ENCODE measurements around the gene ZMYND8.
"Not testable (repeated sequence)": the region's sequence is repeated elsewhere in the genome, so short reads cannot be mapped to it uniquely, and the experiment has no call there.

Gene ZMYND8

GRCh38 chr20:47181056-47181862 is 175.2 kb downstream of the ZMYND8 start:
- Histone ChIP-seq H2AFZ (ENCODE audit: low read length) (peak overlapping the region; percentile 50), H3F3A (ENCODE audit: insufficient read depth, low read length) (no peaks in the 10 kb centered on the region), H3K36me3 (replicated peaks; ENCODE audit: insufficient read depth, low read length) (no peaks in the 10 kb centered on the region), H4K20me1 (ENCODE audit: insufficient read depth, low read length) (no peaks in the 10 kb centered on the region), H3K4me2 (ENCODE audit: low read depth, low read length) (no peak overlapping the region), H3K79me2 (ENCODE audit: low read length) (no peaks in the 10 kb centered on the region), H3K27ac (ENCODE audit: low read length) (no peak overlapping the region), H3K4me3 (ENCODE audit: low read length) (no peak overlapping the region), H3K9me3 (replicated peaks; ENCODE audit: insufficient read depth, low read length) (no peaks in the 10 kb centered on the region), H3K9me2 (replicated peaks; ENCODE audit: insufficient read depth, low read length) (no peaks in the 10 kb centered on the region), H3K9ac (ENCODE audit: low read length) (no peak overlapping the region), H3K4me1 (ENCODE audit: low read length) (no peaks in the 10 kb centered on the region), H3K27me3 (replicated peaks; ENCODE audit: insufficient read depth, low read length) (no peaks in the 10 kb centered on the region)
- peak; percentile 52 for DNase-seq
- TF ChIP-seq EZH2 (optimal IDR thresholded peaks at IDR 0.05; ENCODE audit: low read depth, low read length), result no peak
- TF ChIP-seq CTCF (IDR thresholded peaks at IDR 0.05; ENCODE audit: low read length), result no peak
- no peak for TF ChIP-seq EZH2phosphoT487 (IDR thresholded peaks at IDR 0.05; ENCODE audit: low read length)

DNA sequence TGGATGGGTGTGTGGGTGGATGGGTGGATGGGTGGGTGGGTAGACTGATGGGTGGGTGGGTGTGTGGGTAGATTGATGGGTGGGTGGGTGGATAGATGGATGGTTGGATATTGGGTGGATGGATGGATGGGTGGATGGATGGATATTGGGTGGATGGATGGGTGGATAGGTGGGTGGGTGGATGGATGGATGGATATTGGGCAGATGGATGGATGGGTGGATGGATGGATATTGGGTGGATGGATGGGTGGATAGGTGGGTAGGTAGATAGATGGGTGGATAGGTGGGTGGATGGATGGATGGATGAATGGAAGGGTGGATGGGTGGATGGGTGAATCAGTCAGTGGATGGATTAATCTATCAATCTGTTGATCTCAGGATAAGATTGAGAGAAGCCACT is 177.2 kb downstream of the ZMYND8 start:
- H3K9ac ChIP-seq (ENCODE audit: low read length), result no peak overlapping the region
- no peak overlapping the region for H3K27ac ChIP-seq (ENCODE audit: low read length)
- no peaks in the 10 kb centered on the region for H3K9me2 ChIP-seq (replicated peaks; ENCODE audit: insufficient read depth, low read length)
- H3K9me3 ChIP-seq (replicated peaks; ENCODE audit: insufficient read depth, low read length), result no peaks in the 10 kb centered on the region
- H3F3A ChIP-seq (ENCODE audit: insufficient read depth, low read length), result no peaks in the 10 kb centered on the region
- DNase-seq, result no peak
- no peaks in the 10 kb centered on the region for H4K20me1 ChIP-seq (ENCODE audit: insufficient read depth, low read length)
- H3K27me3 ChIP-seq (replicated peaks; ENCODE audit: insufficient read depth, low read length), result no peaks in the 10 kb centered on the region
- H3K79me2 ChIP-seq (ENCODE audit: low read length), result no peaks in the 10 kb centered on the region
- H3K4me1 ChIP-seq (ENCODE audit: low read length), result no peaks in the 10 kb centered on the region
- no peak overlapping the region for H3K4me3 ChIP-seq (ENCODE audit: low read length)
- H2AFZ ChIP-seq (ENCODE audit: low read length), result no peak overlapping the region
- H3K36me3 ChIP-seq (replicated peaks; ENCODE audit: insufficient read depth, low read length), result no peaks in the 10 kb centered on the region
- H3K4me2 ChIP-seq (ENCODE audit: low read depth, low read length), result no peak overlapping the region
- no peak for TF ChIP-seq EZH2phosphoT487 (IDR thresholded peaks at IDR 0.05; ENCODE audit: low read length)
- no peak for TF ChIP-seq CTCF (IDR thresholded peaks at IDR 0.05; ENCODE audit: low read length)
- no peak for TF ChIP-seq EZH2 (optimal IDR thresholded peaks at IDR 0.05; ENCODE audit: low read depth, low read length)

GRCh38 chr20:47178851-47179250 is 177.6 kb downstream of the ZMYND8 start:
- H3K4me1 ChIP-seq (ENCODE audit: low read length), result no peaks in the 10 kb centered on the region
- H3K4me3 ChIP-seq (ENCODE audit: low read length), result no peak overlapping the region
- no peak for DNase-seq
- H3K9me3 ChIP-seq (replicated peaks; ENCODE audit: insufficient read depth, low read length), result no peaks in the 10 kb centered on the region
- no peak overlapping the region for H2AFZ ChIP-seq (ENCODE audit: low read length)
- H3K36me3 ChIP-seq (replicated peaks; ENCODE audit: insufficient read depth, low read length), result no peaks in the 10 kb centered on the region
- H3K27me3 ChIP-seq (replicated peaks; ENCODE audit: insufficient read depth, low read length), result no peaks in the 10 kb centered on the region
- no peaks in the 10 kb centered on the region for H3F3A ChIP-seq (ENCODE audit: insufficient read depth, low read length)
- no peak for TF ChIP-seq EZH2 (optimal IDR thresholded peaks at IDR 0.05; ENCODE audit: low read depth, low read length)
- H4K20me1 ChIP-seq (ENCODE audit: insufficient read depth, low read length), result no peaks in the 10 kb centered on the region
- no peaks in the 10 kb centered on the region for H3K9me2 ChIP-seq (replicated peaks; ENCODE audit: insufficient read depth, low read length)
- H3K9ac ChIP-seq (ENCODE audit: low read length), result no peak overlapping the region
- H3K27ac ChIP-seq (ENCODE audit: low read length), result no peak overlapping the region
- H3K79me2 ChIP-seq (ENCODE audit: low read length), result no peaks in the 10 kb centered on the region
- no peak overlapping the region for H3K4me2 ChIP-seq (ENCODE audit: low read depth, low read length)

DNA sequence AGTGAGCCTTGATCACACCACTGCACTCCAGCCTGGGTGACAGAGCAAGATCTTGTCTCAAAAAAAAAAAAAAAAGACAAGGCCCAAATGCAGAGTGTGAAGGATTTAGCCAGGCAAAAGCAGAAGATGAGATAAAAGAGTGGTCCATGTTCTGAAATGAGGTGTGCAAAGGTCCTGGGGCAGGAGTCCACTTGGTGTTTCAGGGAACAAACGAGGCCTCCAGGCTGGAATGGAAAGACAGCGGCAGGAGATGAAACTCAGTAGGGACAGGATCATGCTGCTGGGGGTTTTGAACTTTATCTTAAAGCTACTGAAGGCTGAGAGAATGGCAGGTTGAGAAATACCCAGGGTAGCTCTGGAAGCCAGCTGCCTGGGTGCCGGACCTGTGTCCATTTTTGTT is 178.2 kb downstream of the ZMYND8 start:
- no peak overlapping the region for H3K4me3 ChIP-seq (ENCODE audit: low read length)
- H3K27me3 ChIP-seq (replicated peaks; ENCODE audit: insufficient read depth, low read length), result no peaks in the 10 kb centered on the region
- no peaks in the 10 kb centered on the region for H3K4me1 ChIP-seq (ENCODE audit: low read length)
- H3K36me3 ChIP-seq (replicated peaks; ENCODE audit: insufficient read depth, low read length), result no peaks in the 10 kb centered on the region
- H3K79me2 ChIP-seq (ENCODE audit: low read length), result no peaks in the 10 kb centered on the region
- no peak overlapping the region for H2AFZ ChIP-seq (ENCODE audit: low read length)
- DNase-seq, result no peak
- no peaks in the 10 kb centered on the region for H3K9me3 ChIP-seq (replicated peaks; ENCODE audit: insufficient read depth, low read length)
- TF ChIP-seq CTCF (IDR thresholded peaks at IDR 0.05; ENCODE audit: low read length) (no peak), EZH2phosphoT487 (IDR thresholded peaks at IDR 0.05; ENCODE audit: low read length) (no peak), EZH2 (optimal IDR thresholded peaks at IDR 0.05; ENCODE audit: low read depth, low read length) (no peak)
- H3K4me2 ChIP-seq (ENCODE audit: low read depth, low read length), result no peak overlapping the region
- H4K20me1 ChIP-seq (ENCODE audit: insufficient read depth, low read length), result no peaks in the 10 kb centered on the region
- no peaks in the 10 kb centered on the region for H3F3A ChIP-seq (ENCODE audit: insufficient read depth, low read length)
- no peaks in the 10 kb centered on the region for H3K9me2 ChIP-seq (replicated peaks; ENCODE audit: insufficient read depth, low read length)
- no peak overlapping the region for H3K9ac ChIP-seq (ENCODE audit: low read length)
- no peak overlapping the region for H3K27ac ChIP-seq (ENCODE audit: low read length)

DNA sequence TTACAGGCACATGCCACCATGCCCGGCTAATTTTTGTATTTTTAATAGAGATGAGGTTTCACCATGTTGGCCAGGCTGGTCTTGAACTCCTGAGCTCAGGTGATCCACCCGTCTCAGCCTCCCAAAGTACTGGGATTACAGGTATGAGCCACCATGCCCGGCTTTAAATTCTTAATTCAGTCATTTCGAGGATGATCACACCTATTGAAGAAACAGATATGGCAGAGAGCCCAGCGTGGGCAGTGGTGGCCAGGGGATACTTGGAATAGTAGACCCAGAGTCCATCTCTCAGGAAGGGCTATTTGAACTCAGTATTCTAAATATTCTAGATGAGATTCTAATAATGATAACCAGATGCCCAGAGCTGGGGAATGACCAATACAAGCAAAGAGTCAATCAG is 180.3 kb downstream of the ZMYND8 start:
- H3K27me3 ChIP-seq (replicated peaks; ENCODE audit: insufficient read depth, low read length); H2AFZ ChIP-seq (ENCODE audit: low read length); H3K9me3 ChIP-seq (replicated peaks; ENCODE audit: insufficient read depth, low read length); H3K9me2 ChIP-seq (replicated peaks; ENCODE audit: insufficient read depth, low read length); H4K20me1 ChIP-seq (ENCODE audit: insufficient read depth, low read length); H3K4me2 ChIP-seq (ENCODE audit: low read depth, low read length); H3K4me1 ChIP-seq (ENCODE audit: low read length); H3F3A ChIP-seq (ENCODE audit: insufficient read depth, low read length); H3K9ac ChIP-seq (ENCODE audit: low read length); H3K27ac ChIP-seq (ENCODE audit: low read length); H3K36me3 ChIP-seq (replicated peaks; ENCODE audit: insufficient read depth, low read length); H3K79me2 ChIP-seq (ENCODE audit: low read length); H3K4me3 ChIP-seq (ENCODE audit: low read length); DNase-seq: not testable (repeated sequence)
